Neural crest cell (in vitro differentiated cells): ENCODE data around the gene SCGB3A1. TPM values are rescaled to one million over a fixed set of nuclear protein-coding genes. Genes with fewer than 3 reads are reported as not detected.

ENCODE experiments used
- DNase-seq: peaks from one replicate; pipeline ENCODE4 v3.0.0; 2021; ENCODE audit warnings: low read depth, mixed read lengths, low spot score
- H3K27ac Mint-ChIP-seq: one replicate; pipeline ENCODE4 v1.8.0; 2021; ENCODE audit warnings: mild to moderate bottlenecking, mixed read lengths; ENCODE audit not compliant: unreplicated experiment
- H3K27me3 Mint-ChIP-seq: 2 replicates; pipeline ENCODE4 v1.8.0; 2021; ENCODE audit warnings: low read depth, mild to moderate bottlenecking, mixed read lengths
- H3K36me3 Mint-ChIP-seq: 2 replicates; pipeline ENCODE4 v1.8.0; 2021; ENCODE audit warnings: low read depth, mild to moderate bottlenecking, mixed read lengths
- H3K4me1 Mint-ChIP-seq: 2 replicates; pipeline ENCODE4 v1.8.0; 2021; ENCODE audit warnings: mixed read lengths
- H3K4me3 Mint-ChIP-seq: one replicate; pipeline ENCODE4 v1.8.0; 2021; ENCODE audit warnings: mild to moderate bottlenecking, mixed read lengths
- H3K9me3 Mint-ChIP-seq: 2 replicates; pipeline ENCODE4 v1.8.0; 2021; ENCODE audit warnings: mixed read lengths
- total RNA-seq: library from RNA; stranded (reverse); gene quantifications from 2 replicates; pipeline ENCODE4 v1.2.1, GENCODE V29; 2021
- TF ChIP-seq, protein P1 (sequence below): fragments of 200-600 bp; sonication (generic); conservative IDR thresholded peaks from 2 replicates; pipeline ENCODE4 v1.5.0; 2021; ENCODE audit warnings: antibody characterized with exemption, mild to moderate bottlenecking

SCGB3A1 gene
- total RNA-seq, 1 donor from 2014 or later = not detected

DNA sequence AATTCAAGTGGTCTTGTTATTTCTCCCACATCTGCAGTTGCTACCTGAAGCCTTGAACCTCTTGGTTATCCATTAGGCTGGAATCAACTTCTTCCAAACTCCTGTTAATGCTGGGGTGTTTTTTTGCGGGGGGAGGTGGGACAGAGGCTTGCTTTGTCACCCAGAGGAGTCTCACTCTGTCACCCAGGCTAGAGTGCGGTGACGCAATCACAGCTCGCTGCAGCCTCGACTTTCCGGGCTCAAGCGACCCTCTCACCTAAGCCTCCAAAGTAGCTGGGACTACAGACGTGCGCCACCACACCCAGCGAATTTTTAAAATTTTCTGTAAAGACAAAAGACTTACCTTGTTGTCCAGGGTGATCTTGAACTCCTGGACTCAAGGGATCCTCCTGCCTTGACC, 4.4 kb downstream of the SCGB3A1 start:
- Mint-ChIP-seq H3K27ac (no peak overlapping the region), H3K4me3 (no peak overlapping the region), H3K9me3 (peaks cover 12% of the 10 kb centered on the region), H3K36me3 (peaks cover 8% of the 10 kb centered on the region), H3K4me1 (peaks cover 5% of the 10 kb centered on the region), H3K27me3 (peaks cover 62% of the 10 kb centered on the region)
- no peak for DNase-seq
- TF ChIP-seq, protein P1, sequence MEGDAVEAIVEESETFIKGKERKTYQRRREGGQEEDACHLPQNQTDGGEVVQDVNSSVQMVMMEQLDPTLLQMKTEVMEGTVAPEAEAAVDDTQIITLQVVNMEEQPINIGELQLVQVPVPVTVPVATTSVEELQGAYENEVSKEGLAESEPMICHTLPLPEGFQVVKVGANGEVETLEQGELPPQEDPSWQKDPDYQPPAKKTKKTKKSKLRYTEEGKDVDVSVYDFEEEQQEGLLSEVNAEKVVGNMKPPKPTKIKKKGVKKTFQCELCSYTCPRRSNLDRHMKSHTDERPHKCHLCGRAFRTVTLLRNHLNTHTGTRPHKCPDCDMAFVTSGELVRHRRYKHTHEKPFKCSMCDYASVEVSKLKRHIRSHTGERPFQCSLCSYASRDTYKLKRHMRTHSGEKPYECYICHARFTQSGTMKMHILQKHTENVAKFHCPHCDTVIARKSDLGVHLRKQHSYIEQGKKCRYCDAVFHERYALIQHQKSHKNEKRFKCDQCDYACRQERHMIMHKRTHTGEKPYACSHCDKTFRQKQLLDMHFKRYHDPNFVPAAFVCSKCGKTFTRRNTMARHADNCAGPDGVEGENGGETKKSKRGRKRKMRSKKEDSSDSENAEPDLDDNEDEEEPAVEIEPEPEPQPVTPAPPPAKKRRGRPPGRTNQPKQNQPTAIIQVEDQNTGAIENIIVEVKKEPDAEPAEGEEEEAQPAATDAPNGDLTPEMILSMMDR = no peak

DNA sequence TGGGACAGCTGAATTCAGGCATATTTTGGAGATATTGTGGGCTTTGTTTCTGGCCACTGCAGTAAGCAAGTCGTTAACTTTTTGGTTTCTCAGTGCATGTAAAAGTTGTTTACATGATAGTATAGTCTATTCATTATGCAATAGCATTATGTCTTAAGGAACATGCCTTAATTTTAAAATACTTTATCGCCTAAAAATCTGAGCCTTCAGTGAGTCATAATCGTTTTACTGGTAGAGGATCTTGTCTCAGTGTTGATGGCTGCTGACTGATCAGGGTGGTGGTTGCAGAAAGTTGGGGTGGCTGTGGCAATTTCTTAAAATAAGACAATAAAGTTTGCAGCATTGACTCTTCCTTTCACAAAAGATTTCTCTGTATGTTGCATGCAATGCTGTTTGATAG, 5.1 kb downstream of the SCGB3A1 start:
- peaks cover 12% of the 10 kb centered on the region for H3K9me3 Mint-ChIP-seq
- H3K27ac Mint-ChIP-seq = no peak overlapping the region
- peaks cover 8% of the 10 kb centered on the region for H3K36me3 Mint-ChIP-seq
- TF ChIP-seq, protein P1 = no peak
- peaks cover 5% of the 10 kb centered on the region for H3K4me1 Mint-ChIP-seq
- peaks cover 62% of the 10 kb centered on the region for H3K27me3 Mint-ChIP-seq
- H3K4me3 Mint-ChIP-seq = no peak overlapping the region
- no peak for DNase-seq

DNA sequence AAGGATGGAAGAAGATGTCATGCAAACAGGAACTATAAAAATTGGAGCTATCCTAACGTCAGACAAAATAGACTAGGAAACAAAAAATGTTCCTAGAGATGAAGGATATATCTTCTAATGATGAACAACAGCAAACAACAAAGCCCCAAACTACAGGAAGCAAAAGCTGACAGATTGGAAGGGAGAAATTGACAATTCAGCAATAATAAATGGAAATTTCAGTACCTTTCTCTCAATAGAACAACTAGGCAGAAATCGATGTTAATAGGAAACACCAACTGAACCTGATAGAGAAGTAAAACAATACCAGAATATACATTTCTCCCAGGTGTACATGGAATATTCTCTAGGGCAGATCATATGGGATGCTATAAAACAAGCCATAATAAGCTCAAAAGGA, 7.6 kb downstream of the SCGB3A1 start:
- peaks cover 8% of the 10 kb centered on the region for H3K36me3 Mint-ChIP-seq
- peaks cover 45% of the 10 kb centered on the region for H3K27me3 Mint-ChIP-seq
- H3K4me3 Mint-ChIP-seq = no peak overlapping the region
- H3K27ac Mint-ChIP-seq = no peak overlapping the region
- TF ChIP-seq, protein P1 = no peak
- H3K9me3 Mint-ChIP-seq = peaks cover 12% of the 10 kb centered on the region
- H3K4me1 Mint-ChIP-seq = no peaks in the 10 kb centered on the region
- no peak for DNase-seq

DNA sequence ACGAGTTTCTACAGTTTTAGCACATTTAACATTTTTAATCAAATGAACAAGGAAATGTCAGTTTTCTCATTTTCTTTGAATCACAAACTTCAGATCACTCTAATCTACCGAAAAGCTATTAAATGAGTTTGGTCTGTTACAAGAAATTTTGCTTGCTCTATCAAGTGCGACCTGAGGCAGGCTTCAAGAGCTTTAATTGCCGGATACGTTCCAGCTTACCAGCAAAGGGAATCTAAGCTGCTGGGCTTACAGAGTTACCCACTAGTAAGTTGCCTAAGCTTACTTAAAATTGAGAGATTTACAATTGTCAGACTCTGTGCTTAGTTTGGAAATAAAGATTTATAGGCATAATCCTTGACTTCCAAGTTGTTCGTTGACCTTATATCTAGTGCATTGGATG, 10.6 kb downstream of the SCGB3A1 start:
- H3K4me1 Mint-ChIP-seq = no peaks in the 10 kb centered on the region
- peaks cover 27% of the 10 kb centered on the region for H3K36me3 Mint-ChIP-seq
- no peak overlapping the region for H3K27ac Mint-ChIP-seq
- peaks cover 10% of the 10 kb centered on the region for H3K9me3 Mint-ChIP-seq
- no peak for DNase-seq
- no peak overlapping the region for H3K4me3 Mint-ChIP-seq
- H3K27me3 Mint-ChIP-seq = peaks cover 16% of the 10 kb centered on the region
- TF ChIP-seq, protein P1 = no peak

DNA sequence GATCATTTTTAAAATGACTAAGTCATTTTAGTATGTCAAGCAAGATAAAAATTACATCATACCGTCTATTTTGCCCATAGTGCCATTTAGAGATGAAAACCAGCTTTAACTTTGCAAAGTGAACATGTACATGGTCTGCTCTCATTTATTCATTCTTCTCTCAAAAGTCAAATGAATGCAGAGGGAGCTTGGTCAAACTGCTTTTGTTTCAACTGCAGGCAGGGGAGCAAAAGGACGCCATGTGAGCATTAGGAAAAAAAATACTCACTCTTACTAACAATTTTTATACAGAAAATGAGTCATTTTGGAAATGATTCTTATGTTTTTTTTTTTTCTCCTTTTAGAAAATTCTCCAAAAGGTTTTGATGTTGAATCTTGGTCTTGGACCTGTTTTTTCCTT, 15.7 kb downstream of the SCGB3A1 start:
- Mint-ChIP-seq H3K27me3 (no peaks in the 10 kb centered on the region), H3K9me3 (no peaks in the 10 kb centered on the region), H3K4me1 (no peaks in the 10 kb centered on the region), H3K36me3 (peaks cover 22% of the 10 kb centered on the region), H3K4me3 (no peak overlapping the region), H3K27ac (no peak overlapping the region)
- no peak for DNase-seq
- TF ChIP-seq, protein P1 = no peak

DNA sequence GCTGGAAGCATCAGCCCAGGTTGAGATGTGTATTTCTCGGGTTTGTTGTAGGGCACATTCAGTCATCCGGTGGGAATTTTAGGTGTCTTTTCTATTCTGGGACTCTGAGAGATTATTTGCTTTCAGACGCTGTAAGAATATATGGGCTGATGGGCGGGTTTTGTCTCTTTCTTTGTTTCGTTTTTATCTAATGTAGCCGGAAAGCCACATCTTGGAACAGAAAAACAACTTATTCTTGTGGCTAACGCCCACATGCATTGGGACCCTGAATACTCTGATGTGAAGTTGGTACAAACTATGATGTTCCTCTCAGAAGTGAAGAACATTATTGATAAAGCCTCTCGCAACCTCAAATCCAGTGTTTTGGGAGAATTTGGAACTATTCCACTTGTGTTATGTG, 22.4 kb downstream of the SCGB3A1 start:
- H3K27me3 Mint-ChIP-seq = no peaks in the 10 kb centered on the region
- peaks cover 18% of the 10 kb centered on the region for H3K36me3 Mint-ChIP-seq
- no peak for DNase-seq
- TF ChIP-seq, protein P1 = no peak
- H3K4me3 Mint-ChIP-seq = no peak overlapping the region
- no peaks in the 10 kb centered on the region for H3K4me1 Mint-ChIP-seq
- H3K9me3 Mint-ChIP-seq = no peaks in the 10 kb centered on the region
- no peak overlapping the region for H3K27ac Mint-ChIP-seq
